Esophagus muscularis mucosa (tissue), 4 donors: Measurements from ENCODE around the gene PNLIPRP3. TPM values are rescaled to one million over a fixed set of nuclear protein-coding genes. Genes with fewer than 3 reads are reported as not detected.

Experiments
- DNase-seq: peaks from one replicate; pipeline ENCODE4 v3.0.0-alpha.2; 2017; ENCODE audit errors: extremely low spot score
- H3K27ac ChIP-seq, 4 donors: fragments of 200-600 bp; sonication (generic); replicated peaks in 1 of 4; 1 replicate in 3 of 4; 2 replicates in 1 of 4; pipeline ENCODE4 v1.5.1; 2016 to 2019; ENCODE audit warnings: mild to moderate bottlenecking in 1 of 4
- H3K27me3 ChIP-seq, 4 donors: fragments of 200-600 bp; sonication (generic); one replicate each; pipeline versions ENCODE4 v1.5.1 to v1.6.0; 2016 to 2019
- H3K36me3 ChIP-seq, 4 donors: fragments of 200-600 bp; sonication (generic); one replicate each; pipeline ENCODE4 v1.5.1; 2016 to 2019
- H3K4me1 ChIP-seq, 4 donors: fragments of 200-600 bp; sonication (generic); one replicate each; pipeline ENCODE4 v1.5.1; 2016 to 2019
- H3K4me3 ChIP-seq, 4 donors: fragments of 200-600 bp; sonication (generic); 1 replicate in 2 of 4; 2 replicates in 2 of 4; pipeline ENCODE4 v1.5.1; 2016 to 2019; ENCODE audit warnings: mild to moderate bottlenecking in 4 of 4, moderate library complexity in 1 of 4
- H3K9me3 ChIP-seq, 4 donors: fragments of 200-600 bp; sonication (generic); 1 replicate in 3 of 4; 2 replicates in 1 of 4; pipeline ENCODE4 v1.5.1; 2016 to 2019
- EP300 ChIP-seq: sonication (generic); formaldehyde crosslinking; IDR thresholded peaks from one replicate; pipeline ENCODE4 v1.6.1; 2017; ENCODE audit warnings: antibody characterized with exemption
- POLR2A ChIP-seq: fragments of 450-650 bp; IDR thresholded peaks from one replicate; pipeline ENCODE4 v1.6.1; 2017; ENCODE audit warnings: antibody characterized with exemption, moderate library complexity, mild to moderate bottlenecking, low read depth
- POLR2AphosphoS5 ChIP-seq, 2 donors: sonication (generic); formaldehyde crosslinking; IDR thresholded peaks; one replicate each; pipeline ENCODE4 v1.6.1; 2017; ENCODE audit warnings: antibody characterized with exemption in 2 of 2
- WGBS: methylation state at CpG from one replicate; pipeline ENCODE4 v1.1.5; 2018; 5-methylcytosine and 5-hydroxymethylcytosine counted together
- intact Hi-C: fragments of 100-400 bp; cut with DNase I; formaldehyde crosslinking; loops from one replicate; pipeline ENCODE4 v1.15.1; 2023
- total RNA-seq, 4 donors: library from RNA; depleted of rRNA; stranded (reverse); fragments of >200 nt; gene quantifications; one replicate each; pipeline versions ENCODE4 v1.1.0 to v1.2.1, GENCODE V29; 2016
- TF ChIP-seq, protein P1 (sequence below), 3 experiments: fragments of 200-600 bp in 2 of 3; fragments of 450-650 bp in 1 of 3; sonication (generic) in 2 of 3; IDR thresholded peaks; one replicate each; pipeline ENCODE4 v1.5.1; 2017 to 2019; ENCODE audit warnings: antibody characterized with exemption in 3 of 3, mild to moderate bottlenecking in 2 of 3, moderate library complexity in 1 of 3

PNLIPRP3 gene
- total RNA-seq, 4 donors from 2014 or later: 0.17 TPM; not detected in 3

DNA sequence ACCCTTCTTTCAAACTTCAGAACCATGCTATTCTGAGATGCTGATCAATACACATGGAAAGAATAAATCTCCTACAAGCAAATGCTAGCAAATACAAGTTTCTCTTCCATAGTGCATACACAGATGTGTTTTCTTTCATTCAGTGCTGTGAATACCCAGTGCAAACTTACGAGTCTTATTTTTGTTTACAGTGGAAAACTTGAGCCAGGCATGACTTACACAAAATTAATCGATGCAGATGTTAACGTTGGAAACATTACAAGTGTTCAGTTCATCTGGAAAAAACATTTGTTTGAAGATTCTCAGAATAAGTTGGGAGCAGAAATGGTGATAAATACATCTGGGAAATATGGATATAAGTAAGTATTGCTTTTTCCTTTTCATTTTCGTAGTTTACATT lies 48.8 kb downstream of the PNLIPRP3 start:
- TF ChIP-seq, protein P1, sequence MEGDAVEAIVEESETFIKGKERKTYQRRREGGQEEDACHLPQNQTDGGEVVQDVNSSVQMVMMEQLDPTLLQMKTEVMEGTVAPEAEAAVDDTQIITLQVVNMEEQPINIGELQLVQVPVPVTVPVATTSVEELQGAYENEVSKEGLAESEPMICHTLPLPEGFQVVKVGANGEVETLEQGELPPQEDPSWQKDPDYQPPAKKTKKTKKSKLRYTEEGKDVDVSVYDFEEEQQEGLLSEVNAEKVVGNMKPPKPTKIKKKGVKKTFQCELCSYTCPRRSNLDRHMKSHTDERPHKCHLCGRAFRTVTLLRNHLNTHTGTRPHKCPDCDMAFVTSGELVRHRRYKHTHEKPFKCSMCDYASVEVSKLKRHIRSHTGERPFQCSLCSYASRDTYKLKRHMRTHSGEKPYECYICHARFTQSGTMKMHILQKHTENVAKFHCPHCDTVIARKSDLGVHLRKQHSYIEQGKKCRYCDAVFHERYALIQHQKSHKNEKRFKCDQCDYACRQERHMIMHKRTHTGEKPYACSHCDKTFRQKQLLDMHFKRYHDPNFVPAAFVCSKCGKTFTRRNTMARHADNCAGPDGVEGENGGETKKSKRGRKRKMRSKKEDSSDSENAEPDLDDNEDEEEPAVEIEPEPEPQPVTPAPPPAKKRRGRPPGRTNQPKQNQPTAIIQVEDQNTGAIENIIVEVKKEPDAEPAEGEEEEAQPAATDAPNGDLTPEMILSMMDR (IDR thresholded peaks at IDR 0.05): no peak
- TF ChIP-seq EP300 (no peak), POLR2A (no peak)
- intact Hi-C loops: no loop called here
- no peaks in the 10 kb centered on the region for H3K36me3 ChIP-seq
- no peak overlapping the region for H3K27ac ChIP-seq
- no peaks in the 10 kb centered on the region for H3K9me3 ChIP-seq
- DNase-seq: no peak
- H3K4me1 ChIP-seq: no peaks in the 10 kb centered on the region
- 41% methylated on average over 4 of the region's 4 CpGs for WGBS
- no peaks in the 10 kb centered on the region for H3K27me3 ChIP-seq
- no peak overlapping the region for H3K4me3 ChIP-seq

DNA sequence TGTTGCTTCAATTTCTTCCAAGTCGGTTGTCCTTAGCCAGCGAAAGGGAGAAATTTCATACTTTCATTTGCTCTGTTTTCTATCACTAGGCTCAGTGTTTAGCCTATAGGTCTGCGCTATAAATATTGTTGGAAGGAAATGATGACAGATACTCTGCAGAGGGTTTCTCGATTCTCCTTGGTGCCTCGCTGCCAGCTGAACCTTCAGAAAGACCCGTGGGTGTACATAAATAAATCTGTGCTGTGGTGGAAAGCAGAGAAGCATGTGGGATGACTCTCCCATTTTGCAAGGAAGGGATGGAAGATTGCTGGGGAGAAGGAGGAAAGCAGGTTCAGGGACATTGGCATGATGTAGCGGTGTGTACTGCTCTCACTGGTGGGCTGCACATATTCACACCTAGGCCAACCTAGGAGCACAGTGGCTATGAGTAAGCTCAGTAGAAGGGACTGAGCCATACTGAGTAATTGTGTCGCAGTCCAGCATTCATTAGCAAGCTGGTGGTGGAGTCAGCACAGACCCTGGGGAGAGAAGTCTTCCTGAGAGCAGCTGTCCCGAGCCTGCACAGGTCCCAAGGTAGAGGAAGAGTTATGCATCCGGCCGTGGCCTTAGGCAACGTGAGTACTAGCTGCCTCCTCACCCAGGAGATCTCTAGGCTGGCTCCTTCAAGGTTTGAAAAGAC lies 50.5 kb downstream of the PNLIPRP3 start:
- 50% methylated on average over 12 of the region's 12 CpGs for WGBS
- TF ChIP-seq, protein P1 (IDR thresholded peaks at IDR 0.05): no peak
- TF ChIP-seq EP300 (no peak), POLR2AphosphoS5 (IDR thresholded peaks at IDR 0.05) (no peak), POLR2A (no peak)

DNA sequence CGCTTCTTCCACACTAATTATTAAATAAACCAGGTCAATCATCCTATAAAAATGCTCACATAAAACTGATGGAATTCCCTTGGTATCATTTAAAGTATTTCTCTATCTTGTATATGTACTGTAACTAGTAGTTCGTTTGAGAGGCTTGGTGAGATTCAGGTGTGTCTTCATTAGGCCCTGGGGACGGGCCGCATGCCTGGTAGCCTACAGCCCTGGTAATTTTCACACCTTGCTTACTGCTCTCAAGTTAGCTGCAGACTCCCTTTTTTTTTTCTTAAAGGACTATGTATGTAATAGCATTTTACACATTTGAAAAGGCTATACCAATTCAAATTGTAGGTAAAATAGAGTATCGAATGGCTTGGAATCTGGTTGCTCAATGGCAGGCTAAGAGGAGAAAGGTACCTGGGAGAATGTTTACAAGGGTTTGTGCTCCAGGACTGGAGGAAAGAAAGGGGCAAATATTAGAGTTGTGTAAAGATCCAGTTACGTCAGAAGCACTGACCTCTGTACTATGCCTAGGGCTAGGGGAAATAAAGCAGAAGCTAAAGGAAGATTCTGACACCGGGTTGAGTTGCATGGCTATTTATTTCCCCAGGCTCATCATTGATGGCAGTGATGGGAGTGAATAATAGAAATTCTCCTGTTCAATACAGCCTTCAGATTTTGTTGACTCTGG lies 59.3 kb downstream of the PNLIPRP3 start:
- Histone ChIP-seq H3K27ac (no peak overlapping the region), H3K4me1 (no peaks in the 10 kb centered on the region), H3K4me3 (no peak overlapping the region), H3K36me3 (no peaks in the 10 kb centered on the region), H3K9me3 (no peaks in the 10 kb centered on the region), H3K27me3 (peaks cover 0 to 3% (median 0%) of the 10 kb centered on the region in 4 donors)
- TF ChIP-seq POLR2AphosphoS5 (IDR thresholded peaks at IDR 0.05) (no peak), EP300 (no peak), POLR2A (no peak)
- TF ChIP-seq, protein P1 (IDR thresholded peaks at IDR 0.05): no peak
- DNase-seq: no peak
- intact Hi-C loops: no loop called here
- 78% methylated on average over 7 of the region's 7 CpGs for WGBS

More for the DNA sequence above, 50.5 kb downstream of the PNLIPRP3 start:
- H3K4me1 ChIP-seq: no peaks in the 10 kb centered on the region
- no peak overlapping the region for H3K4me3 ChIP-seq
- no peaks in the 10 kb centered on the region for H3K9me3 ChIP-seq
- intact Hi-C loops: no loop called here
- no peak for DNase-seq
- no peak overlapping the region for H3K27ac ChIP-seq
- H3K36me3 ChIP-seq: no peaks in the 10 kb centered on the region
- H3K27me3 ChIP-seq: no peaks in the 10 kb centered on the region

DNA sequence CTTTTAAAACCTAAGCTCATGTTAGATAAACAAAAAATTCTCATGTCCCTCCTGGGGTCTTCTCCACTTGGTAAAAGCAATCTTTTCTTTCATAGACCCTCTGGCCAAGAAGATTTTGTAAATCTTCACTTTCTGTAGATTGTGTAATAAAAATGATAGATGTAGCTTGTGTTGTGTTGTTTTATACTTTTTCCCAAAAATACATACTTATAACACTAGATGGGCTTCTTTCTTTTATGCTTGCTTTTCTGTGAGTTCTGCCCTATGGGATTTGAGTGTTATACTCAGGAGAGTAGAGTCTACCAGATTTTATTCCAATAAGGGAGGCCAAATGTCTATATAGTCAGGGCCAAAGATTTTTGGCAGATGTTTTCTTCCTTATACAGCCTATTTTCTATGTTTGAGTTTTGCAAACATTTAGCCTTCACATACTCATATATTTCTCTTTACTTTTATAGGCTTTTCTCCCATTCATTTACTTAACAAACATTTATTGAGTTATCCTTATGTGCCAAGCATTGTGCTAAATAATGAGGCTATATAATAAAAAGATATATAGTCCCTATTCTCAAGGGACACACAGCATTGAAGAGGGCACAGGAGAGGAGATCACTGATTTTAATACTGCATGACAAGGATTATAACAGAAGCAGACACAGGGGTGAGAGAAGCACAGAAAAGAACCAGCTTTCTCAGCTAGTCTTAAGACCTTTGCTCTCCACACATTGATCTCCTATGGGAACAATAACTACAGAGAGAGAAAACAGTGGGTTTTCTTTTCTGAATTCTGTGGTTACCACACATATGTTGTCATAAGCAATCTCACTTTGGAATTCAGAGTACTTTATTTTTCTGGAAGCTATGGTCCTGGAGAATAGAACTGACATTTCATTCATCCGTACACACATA lies 60.1 kb downstream of the PNLIPRP3 start:
- Histone ChIP-seq H3K36me3 (no peaks in the 10 kb centered on the region), H3K27me3 (peaks cover 0 to 5% (median 0%) of the 10 kb centered on the region in 4 donors), H3K4me1 (no peaks in the 10 kb centered on the region), H3K27ac (no peak overlapping the region), H3K9me3 (no peaks in the 10 kb centered on the region), H3K4me3 (no peak overlapping the region)
- no peak for DNase-seq
- intact Hi-C loops: no loop called here
- WGBS: 100% methylated on average over 1 of the region's 1 CpG
- TF ChIP-seq, protein P1 (IDR thresholded peaks at IDR 0.05): no peak
- TF ChIP-seq POLR2AphosphoS5 (IDR thresholded peaks at IDR 0.05) (no peak), POLR2A (no peak), EP300 (no peak)
